Measurements from ENCODE around the gene TMEM259. TPM values are rescaled to one million over a fixed set of nuclear protein-coding genes. Genes with fewer than 3 reads are reported as not detected.
A peak's percentile ranks its signal among the peaks of the same experiment; 100 is the strongest.

TMEM259 gene
- total and polyA plus RNA-seq, 9 of the 15 experiments (the other 6 are each of a cell fraction or from before 2014, with no cell fraction given), result 0.52 to 231 (median 63.6) TPM

- TF ChIP-seq ZKSCAN1 (IDR thresholded peaks at IDR 0.05; ENCODE audit: low read depth, low read length) (0 out of 2 replicates have a peak, but pooled peaks have one; percentile 44), IFI16 (CRISPR knock-in tag; IDR thresholded peaks at IDR 0.05) (no peak), PML (IDR thresholded peaks at IDR 0.05; ENCODE audit: low read length) (no peak; the same call in 1 of the 2 replicates), GABPA (tag; conservative IDR thresholded peaks at IDR 0.05; ENCODE audit: low read depth) (no peak), SOX6 (IDR thresholded peaks at IDR 0.05) (0 out of 2 replicates have a peak, but pooled peaks have one; percentile 10), EZH2 (IDR thresholded peaks at IDR 0.05; ENCODE audit: borderline replicate concordance, low read depth, low read length) (no peak), ZNF143 (CRISPR knock-in tag; IDR thresholded peaks at IDR 0.05) (no peak), HDAC8 (tag; IDR thresholded peaks at IDR 0.05) (no peak), NRF1 (conservative IDR thresholded peaks at IDR 0.05 in 1 of 2, IDR thresholded peaks at IDR 0.05 in 1 of 2) (peak; percentile 80 to 85), FOXA1 (IDR thresholded peaks at IDR 0.05; ENCODE audit: borderline replicate concordance) (no peak), PHTF2 (CRISPR knock-in tag; IDR thresholded peaks at IDR 0.05) (no peak), MED1 (CRISPR knock-in tag; IDR thresholded peaks at IDR 0.05; ENCODE audit: borderline replicate concordance) (no peak), TOE1 (IDR thresholded peaks at IDR 0.05; ENCODE audit: borderline replicate concordance) (peak; percentile 52; the same call in 1 of the 2 replicates), TOE1 (CRISPR knock-in tag; IDR thresholded peaks at IDR 0.05; ENCODE audit: borderline replicate concordance, low read depth) (no peak), IRF2 (CRISPR knock-in tag; IDR thresholded peaks at IDR 0.05) (no peak), TCF7 (IDR thresholded peaks at IDR 0.05; ENCODE audit: borderline replicate concordance) (no peak), IRF9 (tag; IDR thresholded peaks at IDR 0.05) (no peak), PRPF4 (IDR thresholded peaks at IDR 0.05; ENCODE audit: insufficient read depth, low read depth, low read length, poor library complexity, severe bottlenecking) (no peak), ZNF239 (CRISPR knock-in tag; IDR thresholded peaks at IDR 0.05) (no peak), THAP7 (CRISPR knock-in tag; IDR thresholded peaks at IDR 0.05) (no peak; the same call in 1 of the 2 replicates), TCF3 (CRISPR knock-in tag; IDR thresholded peaks at IDR 0.05) (no peak; the same call in 1 of the 2 replicates), TAF15 (IDR thresholded peaks at IDR 0.05; ENCODE audit: low read depth, low read length) (no peak), SAP30 (IDR thresholded peaks at IDR 0.05; ENCODE audit: borderline replicate concordance, insufficient read depth, low read depth, low read length, poor library complexity, severe bottlenecking) (no peak)
- TF ChIP-seq, protein P1, sequence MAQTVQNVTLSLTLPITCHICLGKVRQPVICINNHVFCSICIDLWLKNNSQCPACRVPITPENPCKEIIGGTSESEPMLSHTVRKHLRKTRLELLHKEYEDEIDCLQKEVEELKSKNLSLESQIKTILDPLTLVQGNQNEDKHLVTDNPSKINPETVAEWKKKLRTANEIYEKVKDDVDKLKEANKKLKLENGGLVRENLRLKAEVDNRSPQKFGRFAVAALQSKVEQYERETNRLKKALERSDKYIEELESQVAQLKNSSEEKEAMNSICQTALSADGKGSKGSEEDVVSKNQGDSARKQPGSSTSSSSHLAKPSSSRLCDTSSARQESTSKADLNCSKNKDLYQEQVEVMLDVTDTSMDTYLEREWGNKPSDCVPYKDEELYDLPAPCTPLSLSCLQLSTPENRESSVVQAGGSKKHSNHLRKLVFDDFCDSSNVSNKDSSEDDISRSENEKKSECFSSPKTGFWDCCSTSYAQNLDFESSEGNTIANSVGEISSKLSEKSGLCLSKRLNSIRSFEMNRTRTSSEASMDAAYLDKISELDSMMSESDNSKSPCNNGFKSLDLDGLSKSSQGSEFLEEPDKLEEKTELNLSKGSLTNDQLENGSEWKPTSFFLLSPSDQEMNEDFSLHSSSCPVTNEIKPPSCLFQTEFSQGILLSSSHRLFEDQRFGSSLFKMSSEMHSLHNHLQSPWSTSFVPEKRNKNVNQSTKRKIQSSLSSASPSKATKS (CRISPR knock-in tag; IDR thresholded peaks at IDR 0.05), result no peak
- TF ChIP-seq, protein P2, sequence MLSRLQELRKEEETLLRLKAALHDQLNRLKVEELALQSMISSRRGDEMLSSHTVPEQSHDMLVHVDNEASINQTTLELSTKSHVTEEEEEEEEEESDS (CRISPR knock-in tag; IDR thresholded peaks at IDR 0.05), result no peak
Observed at GRCh38 chr19:1041835-1042685, 21.1 kb upstream of the TMEM259 start (continued).
